IPS DF 6.9 (cell line): Measurements from ENCODE around the gene STPG2.
A peak's percentile ranks its signal among the peaks of the same experiment; 100 is the strongest.
"Not testable (repeated sequence)": the region's sequence is repeated elsewhere in the genome, so short reads cannot be mapped to it uniquely, and the experiment has no call there.

Source experiments
- DNase-seq: peaks from one replicate; pipeline ENCODE4 v3.0.0-alpha.2; 2013; ENCODE audit warnings: low read depth, low spot score
- H3K27ac ChIP-seq: one replicate; pipeline ENCODE4 v1.5.1; 2013; ENCODE audit warnings: low read length, control low read depth
- H3K27me3 ChIP-seq: 2 replicates; pipeline ENCODE4 v1.6.1; 2013; ENCODE audit warnings: mild to moderate bottlenecking, low read length; ENCODE audit not compliant: control insufficient read depth, insufficient read depth
- H3K36me3 ChIP-seq: 2 replicates; pipeline ENCODE4 v1.6.1; 2013; ENCODE audit warnings: low read length; ENCODE audit not compliant: control insufficient read depth, insufficient read depth
- H3K4me1 ChIP-seq: 2 replicates; pipeline ENCODE4 v1.6.1; 2013; ENCODE audit warnings: low read length; ENCODE audit not compliant: control insufficient read depth, insufficient read depth
- H3K4me3 ChIP-seq: 2 replicates; pipeline ENCODE4 v1.5.1; 2013; ENCODE audit warnings: mild to moderate bottlenecking, low read length
- H3K9me3 ChIP-seq: 2 replicates; pipeline ENCODE4 v1.6.1; 2013; ENCODE audit warnings: low read length, inconsistent platforms; ENCODE audit not compliant: control insufficient read depth, insufficient read depth
- WGBS: extraction: QIAGEN DNeasy Blood & Tissue Kit; methylation state at CpG from one replicate; pipeline ENCODE4 v1.1.7; 2013; ENCODE audit warnings: mixed read lengths, missing lambda C conversion rate; ENCODE audit not compliant: insufficient read length, insufficient coverage; 5-methylcytosine and 5-hydroxymethylcytosine counted together

STPG2 gene

GRCh38 chr4:97590266-97590665 is 553.0 kb downstream of the STPG2 start:
- no peak overlapping the region for H3K4me3 ChIP-seq
- no peak overlapping the region for H3K27ac ChIP-seq
- H3K9me3 ChIP-seq, result no peaks in the 10 kb centered on the region
- DNase-seq, result no peak
- no CpG with 5 or more reads among the region's 4 CpGs for WGBS
- no peaks in the 10 kb centered on the region for H3K36me3 ChIP-seq
- H3K4me1 ChIP-seq, result no peaks in the 10 kb centered on the region
- H3K27me3 ChIP-seq, result no peaks in the 10 kb centered on the region

GRCh38 chr4:97589481-97590196 is 553.6 kb downstream of the STPG2 start:
- Histone ChIP-seq H3K4me3 (no peak overlapping the region), H3K27ac (no peak overlapping the region), H3K9me3 (no peaks in the 10 kb centered on the region), H3K36me3 (no peaks in the 10 kb centered on the region), H3K27me3 (no peaks in the 10 kb centered on the region), H3K4me1 (no peaks in the 10 kb centered on the region)
- DNase-seq, result no peak
- WGBS, result no CpG with 5 or more reads among the region's 5 CpGs

- Histone ChIP-seq H3K4me1 (no peaks in the 10 kb centered on the region), H3K4me3 (no peak overlapping the region), H3K27ac (no peak overlapping the region), H3K9me3 (no peaks in the 10 kb centered on the region), H3K36me3 (no peaks in the 10 kb centered on the region), H3K27me3 (no peaks in the 10 kb centered on the region)
- WGBS, result no CpG with 5 or more reads among the region's 2 CpGs
- DNase-seq, result no peak
Observed at GRCh38 chr4:97587912-97588311, 555.4 kb downstream of the STPG2 start.

GRCh38 chr4:97585274-97585673 is 558.0 kb downstream of the STPG2 start:
- H3K27me3 ChIP-seq, result no peaks in the 10 kb centered on the region
- H3K4me3 ChIP-seq, result no peak overlapping the region
- H3K9me3 ChIP-seq, result no peaks in the 10 kb centered on the region
- no peaks in the 10 kb centered on the region for H3K4me1 ChIP-seq
- H3K36me3 ChIP-seq, result no peaks in the 10 kb centered on the region
- no peak overlapping the region for H3K27ac ChIP-seq
- DNase-seq, result no peak

GRCh38 chr4:97582890-97583289 is 560.4 kb downstream of the STPG2 start:
- DNase-seq, result no peak
- Histone ChIP-seq H3K4me3 (no peak overlapping the region), H3K27me3 (no peaks in the 10 kb centered on the region), H3K36me3 (no peaks in the 10 kb centered on the region), H3K27ac (no peak overlapping the region), H3K9me3 (no peaks in the 10 kb centered on the region), H3K4me1 (no peaks in the 10 kb centered on the region)
- WGBS, result no CpG with 5 or more reads among the region's 1 CpG

- H3K4me3 ChIP-seq, result no peak overlapping the region
- H3K27ac ChIP-seq, result no peak overlapping the region
- no CpG with 5 or more reads among the region's 2 CpGs for WGBS
- H3K36me3 ChIP-seq, result no peaks in the 10 kb centered on the region
- no peaks in the 10 kb centered on the region for H3K27me3 ChIP-seq
- H3K4me1 ChIP-seq, result no peaks in the 10 kb centered on the region
- no peaks in the 10 kb centered on the region for H3K9me3 ChIP-seq
- no peak for DNase-seq
Observed at GRCh38 chr4:97577004-97577403, 566.3 kb downstream of the STPG2 start.

GRCh38 chr4:97560009-97560408 is 583.3 kb downstream of the STPG2 start:
- DNase-seq, result no peak
- Histone ChIP-seq H3K27me3 (no peaks in the 10 kb centered on the region), H3K4me3 (no peak overlapping the region), H3K36me3 (no peaks in the 10 kb centered on the region), H3K27ac (no peak overlapping the region), H3K4me1 (no peaks in the 10 kb centered on the region; the same call in 1 of the 2 replicates), H3K9me3 (no peaks in the 10 kb centered on the region)
- WGBS, result no CpG with 5 or more reads among the region's 2 CpGs

- H3K4me3 ChIP-seq, result no peak overlapping the region
- peak; percentile 7 for DNase-seq
- no peaks in the 10 kb centered on the region for H3K9me3 ChIP-seq
- H3K27ac ChIP-seq, result no peak overlapping the region
- no peaks in the 10 kb centered on the region for H3K36me3 ChIP-seq
- no peaks in the 10 kb centered on the region; the same call in 1 of the 2 replicates for H3K4me1 ChIP-seq
- no peaks in the 10 kb centered on the region for H3K27me3 ChIP-seq
- WGBS, result no CpG with 5 or more reads among the region's 4 CpGs
Observed at GRCh38 chr4:97558204-97558778, 585.0 kb downstream of the STPG2 start.

- no CpG with 5 or more reads among the region's 10 CpGs for WGBS
Observed at GRCh38 chr4:97550637-97551036, 592.6 kb downstream of the STPG2 start.

GRCh38 chr4:97548943-97549583 is 594.2 kb downstream of the STPG2 start:
- H3K4me1 ChIP-seq, result no peaks in the 10 kb centered on the region
- no peak overlapping the region for H3K4me3 ChIP-seq
- no peaks in the 10 kb centered on the region for H3K36me3 ChIP-seq
- DNase-seq, result no peak
- WGBS, result no CpG with 5 or more reads among the region's 2 CpGs
- no peaks in the 10 kb centered on the region for H3K27me3 ChIP-seq
- no peaks in the 10 kb centered on the region for H3K9me3 ChIP-seq
- no peak overlapping the region for H3K27ac ChIP-seq

More at GRCh38 chr4:97550637-97551036, 592.6 kb downstream of the STPG2 start:
- not testable (repeated sequence) for DNase-seq, H3K9me3 ChIP-seq, H3K27ac ChIP-seq, H3K4me1 ChIP-seq, H3K27me3 ChIP-seq, H3K4me3 ChIP-seq, H3K36me3 ChIP-seq
